Gastroesophageal sphincter (tissue), 4 donors: ENCODE measurements around the gene STK24. TPM values are rescaled to one million over a fixed set of nuclear protein-coding genes. Genes with fewer than 3 reads are reported as not detected.

Source experiments
- ATAC-seq: fragments of 150-250 bp; one replicate; pipeline ENCODE4 v1.9.1; 2016; ENCODE audit warnings: mild to moderate bottlenecking, moderate library complexity
- H3K27ac ChIP-seq, 4 donors: fragments of 200-600 bp; sonication (generic) in 3 of 4; 1 replicate in 3 of 4; 2 replicates in 1 of 4; pipeline ENCODE4 v1.5.1; 2016 to 2019
- H3K27me3 ChIP-seq: fragments of 200-600 bp; sonication (generic); one replicate; pipeline ENCODE4 v1.5.1; 2019
- H3K36me3 ChIP-seq, 2 donors: fragments of 200-600 bp; sonication (generic); one replicate each; pipeline ENCODE4 v1.5.1; 2019; ENCODE audit warnings: control low read depth in 1 of 2
- H3K4me1 ChIP-seq, 3 donors: fragments of 200-600 bp; sonication (generic); 1 replicate in 2 of 3; 2 replicates in 1 of 3; pipeline ENCODE4 v1.5.1; 2016 to 2019; ENCODE audit warnings: control low read depth in 2 of 3
- H3K4me3 ChIP-seq, 2 donors: fragments of 200-600 bp; sonication (generic); one replicate each; pipeline ENCODE4 v1.5.1; 2019; ENCODE audit warnings: mild to moderate bottlenecking in 1 of 2, moderate library complexity in 1 of 2
- H3K9me3 ChIP-seq, 3 donors: fragments of 200-600 bp; sonication (generic); one replicate each; pipeline ENCODE4 v1.5.1; 2017 to 2019; ENCODE audit warnings: control low read depth in 2 of 3
- CTCF ChIP-seq, 4 experiments: fragments of 200-600 bp in 2 of 4; fragments of 450-650 bp in 2 of 4; sonication (generic) in 1 of 4; IDR thresholded peaks; one replicate each; pipeline ENCODE4 v1.5.1; 2017 to 2019; ENCODE audit warnings: antibody characterized with exemption in 4 of 4, mild to moderate bottlenecking in 2 of 4, moderate library complexity in 2 of 4
- EP300 ChIP-seq: sonication (generic); formaldehyde crosslinking; IDR thresholded peaks from one replicate; pipeline ENCODE4 v1.6.1; 2017; ENCODE audit warnings: antibody characterized with exemption, mild to moderate bottlenecking
- POLR2A ChIP-seq, 2 donors: fragments of 450-650 bp; IDR thresholded peaks; one replicate each; pipeline ENCODE4 v1.6.1; 2017; ENCODE audit warnings: antibody characterized with exemption in 2 of 2, mild to moderate bottlenecking in 2 of 2, moderate library complexity in 1 of 2
- POLR2AphosphoS5 ChIP-seq: sonication (generic); formaldehyde crosslinking; IDR thresholded peaks from one replicate; pipeline ENCODE4 v1.6.1; 2017; ENCODE audit warnings: antibody characterized with exemption
- WGBS, 2 donors: methylation state at CpG; one replicate each; pipeline ENCODE4 v1.1.5; 2018; ENCODE audit warnings: low coverage in 1 of 2; 5-methylcytosine and 5-hydroxymethylcytosine counted together
- total RNA-seq, 4 donors: library from RNA; depleted of rRNA; stranded (reverse); fragments of >200 nt; gene quantifications; one replicate each; pipeline ENCODE4 v1.1.0, GENCODE V29; 2016

The STK24 gene
- total RNA-seq, 4 donors from 2014 or later, result 60.2 to 157 (median 102) TPM

DNA sequence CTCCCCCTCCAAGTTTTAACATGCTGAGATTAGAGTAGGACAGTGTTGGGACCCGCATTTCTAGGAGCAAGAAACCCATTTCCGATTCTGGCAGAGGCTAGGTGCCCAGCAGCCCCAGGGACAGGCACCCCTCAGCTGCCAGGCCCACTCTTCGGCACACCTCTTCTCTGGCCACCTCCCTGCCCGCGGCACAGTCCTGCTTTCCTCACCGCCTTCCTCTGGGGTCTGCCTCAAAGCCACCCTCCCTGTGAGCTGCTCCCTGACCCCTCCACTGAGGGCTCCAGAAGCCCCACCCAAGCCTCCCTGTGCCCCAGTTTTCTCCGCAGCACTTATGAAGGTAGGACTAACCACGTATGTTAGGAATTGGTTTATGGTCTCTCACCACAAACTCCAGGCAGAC, 79.9 kb downstream of the STK24 start:
- no peaks in the 10 kb centered on the region for H3K27me3 ChIP-seq
- no peak overlapping the region for H3K4me3 ChIP-seq
- H3K27ac ChIP-seq, result peak overlapping the region; percentile 43 to 83 (median 72)
- H3K9me3 ChIP-seq, result no peaks in the 10 kb centered on the region
- WGBS, 2 donors, result 82 to 96% methylated on average over 3 to 4 of the region's 8 CpGs
- ATAC-seq, result no peak
- peaks cover 0 to 8% of the 10 kb centered on the region in 2 donors for H3K36me3 ChIP-seq
- H3K4me1 ChIP-seq, result peaks cover 16 to 88% (median 40%) of the 10 kb centered on the region in 3 donors
- TF ChIP-seq POLR2AphosphoS5 (no peak), EP300 (no peak)

- 20 to 54% methylated on average over 2 to 3 of the region's 3 CpGs for WGBS, 2 donors
- Histone ChIP-seq H3K27me3 (no peaks in the 10 kb centered on the region), H3K27ac (peak overlapping the region; percentile 5 to 83 (median 72)), H3K4me3 (peak overlapping the region in 1 of 2 donors; percentile 23), H3K36me3 (peaks cover 0 to 8% of the 10 kb centered on the region in 2 donors), H3K9me3 (no peaks in the 10 kb centered on the region), H3K4me1 (peaks cover 16 to 89% (median 40%) of the 10 kb centered on the region in 3 donors)
- TF ChIP-seq CTCF (IDR thresholded peaks at IDR 0.05) (no peak), POLR2AphosphoS5 (no peak), POLR2A (IDR thresholded peaks at IDR 0.05) (no peak)
- ATAC-seq, result no peak
Observed at GRCh38 chr13:98496479-98496791, 80.5 kb downstream of the STK24 start.

DNA sequence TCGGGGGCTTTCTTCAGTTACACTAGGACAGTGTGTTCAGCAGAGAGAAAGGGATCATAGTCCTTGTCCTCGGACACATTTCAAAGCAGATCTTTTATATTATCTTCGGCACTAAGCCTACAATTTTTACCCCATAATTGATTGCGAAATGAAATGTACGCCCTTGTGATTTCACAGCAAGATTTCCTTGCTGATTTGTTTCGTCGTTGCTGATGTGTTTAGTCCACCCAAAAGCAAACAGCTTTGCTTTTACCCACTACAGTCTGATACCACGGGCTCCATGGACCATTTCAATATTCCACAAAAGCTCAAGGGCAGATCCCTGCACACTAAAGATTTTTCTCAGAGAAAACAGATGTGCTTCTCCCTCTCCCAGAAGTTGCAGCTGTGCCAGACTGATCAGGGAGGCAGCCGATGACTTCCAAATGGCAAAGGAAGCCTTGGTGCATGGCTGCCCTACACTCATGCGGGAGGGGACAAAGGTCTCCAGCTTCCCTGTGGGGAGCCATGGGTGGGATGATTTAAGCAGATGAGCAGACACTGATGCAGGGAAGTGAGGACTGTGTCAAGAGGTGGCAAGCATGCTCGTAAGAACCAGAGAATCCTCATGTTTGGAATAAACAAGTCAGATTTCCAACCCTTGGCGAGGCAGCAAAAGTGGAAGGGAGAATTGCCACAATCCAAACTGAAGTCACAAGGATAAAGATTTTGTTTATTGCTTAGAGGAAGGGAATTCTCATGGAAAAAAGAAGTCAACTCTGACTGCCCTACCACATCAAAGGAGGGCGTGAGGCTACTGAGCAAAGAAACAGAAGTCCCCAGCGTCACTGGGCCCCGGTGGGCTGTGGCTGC, 81.1 kb downstream of the STK24 start:
- Histone ChIP-seq H3K27me3 (no peaks in the 10 kb centered on the region), H3K4me1 (peaks cover 16 to 89% (median 44%) of the 10 kb centered on the region in 3 donors), H3K4me3 (peak overlapping the region in 1 of 2 donors; percentile 23), H3K36me3 (peaks cover 0 to 8% of the 10 kb centered on the region in 2 donors), H3K9me3 (no peaks in the 10 kb centered on the region), H3K27ac (peak overlapping the region; percentile 21 to 83 (median 72))
- WGBS, 2 donors, result 32 to 34% methylated on average over 10 to 14 of the region's 15 CpGs
- TF ChIP-seq POLR2AphosphoS5, result peak; percentile 9
- no peak for TF ChIP-seq EP300
- peak; percentile 79 for ATAC-seq

GRCh38 chr13:98494769-98495168, 82.1 kb downstream of the STK24 start:
- TF ChIP-seq CTCF (IDR thresholded peaks at IDR 0.05), result no peak
- no peak for TF ChIP-seq POLR2A (IDR thresholded peaks at IDR 0.05)
- TF ChIP-seq EP300, result no peak
- WGBS, 2 donors, result 95 to 97% methylated on average over 5 to 11 of the region's 13 CpGs
- Histone ChIP-seq H3K27ac (peak overlapping the region in 3 of 4 donors; percentile 70 to 83 (median 75)), H3K4me3 (no peak overlapping the region), H3K4me1 (peaks cover 16 to 89% (median 48%) of the 10 kb centered on the region in 3 donors), H3K36me3 (peaks cover 0 to 8% of the 10 kb centered on the region in 2 donors), H3K9me3 (no peaks in the 10 kb centered on the region), H3K27me3 (no peaks in the 10 kb centered on the region)
- no peak for ATAC-seq

GRCh38 chr13:98493042-98493712, 83.7 kb downstream of the STK24 start:
- Histone ChIP-seq H3K4me3 (no peak overlapping the region), H3K9me3 (no peaks in the 10 kb centered on the region), H3K27ac (peak overlapping the region in 3 of 4 donors; percentile 29 to 83 (median 53)), H3K4me1 (peaks cover 16 to 99% (median 48%) of the 10 kb centered on the region in 3 donors), H3K27me3 (no peaks in the 10 kb centered on the region), H3K36me3 (no peaks in the 10 kb centered on the region)
- TF ChIP-seq POLR2AphosphoS5 (no peak), POLR2A (IDR thresholded peaks at IDR 0.05) (no peak), CTCF (IDR thresholded peaks at IDR 0.05) (no peak), EP300 (no peak)
- WGBS, 2 donors, result 40 to 67% methylated on average over 6 of the region's 6 CpGs
- no peak for ATAC-seq
